Stimulated activated CD8-positive, alpha-beta memory T cell treated with anti-CD3 and anti-CD28 coated beads, Interleukin-4, amount 100 ng/mL, for 1 hour (primary cell): ENCODE results near the gene ATP4A.

ENCODE experiments used
- DNase-seq, 2 donors: peaks; one replicate each; pipeline ENCODE4 v3.0.0-alpha.2; 2020; ENCODE audit warnings: low read depth in 2 of 2, low spot score in 1 of 2

Gene ATP4A

GRCh38 chr19:35502751-35503150 lies 60.7 kb downstream of the ATP4A start:
- no peak for DNase-seq

DNA sequence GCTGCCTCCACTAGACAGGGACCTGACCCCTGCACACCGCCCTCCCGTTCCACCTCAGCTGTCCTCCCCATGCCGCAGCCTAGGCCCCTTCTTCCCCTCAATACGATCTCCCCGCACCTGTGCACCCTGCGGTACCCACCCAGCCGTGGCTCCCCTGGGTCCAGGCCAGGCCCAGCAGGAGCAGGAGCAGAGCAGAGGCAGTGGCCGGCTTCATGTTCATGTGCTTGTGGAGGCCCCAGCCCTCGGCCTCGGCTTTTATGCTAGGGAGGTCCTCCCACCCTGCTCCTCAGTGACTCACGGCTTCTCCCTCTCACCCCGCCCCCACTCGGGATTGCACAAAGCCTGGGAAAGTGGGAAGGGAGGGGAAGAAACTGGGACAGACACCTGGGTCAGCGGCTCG lies 61.8 kb downstream of the ATP4A start:
- DNase-seq = no peak

GRCh38 chr19:35500611-35501010 lies 62.8 kb downstream of the ATP4A start:
- DNase-seq = no peak
